Measurements from ENCODE around the gene CRIP1. TPM values are rescaled to one million over a fixed set of nuclear protein-coding genes. Genes with fewer than 3 reads are reported as not detected.

Gene CRIP1
- total RNA-seq, 2 donors from 2014 or later = 451 to 842 TPM

GRCh38 chr14:105531088-105531893 lies 44.6 kb downstream of the CRIP1 start:
- ATAC-seq (no peak), DNase-seq (no peak)
- H3K4me3 Mint-ChIP-seq = peak overlapping the region; percentile 56
- peaks cover 9% of the 10 kb centered on the region for H3K27me3 Mint-ChIP-seq
- H3K36me3 Mint-ChIP-seq (ENCODE audit: low read depth) = no peaks in the 10 kb centered on the region
- H3K27ac Mint-ChIP-seq = no peak overlapping the region
- H3K4me1 Mint-ChIP-seq = peaks cover 20% of the 10 kb centered on the region
- H3K9me3 ChIP-seq (ENCODE audit: control insufficient read depth, low read length, poor library complexity, severe bottlenecking) = no peaks in the 10 kb centered on the region

GRCh38 chr14:105531894-105532623 lies 45.4 kb downstream of the CRIP1 start:
- Mint-ChIP-seq H3K4me3 (peak overlapping the region; percentile 36), H3K27ac (no peak overlapping the region), H3K4me1 (peaks cover 21% of the 10 kb centered on the region), H3K27me3 (peaks cover 13% of the 10 kb centered on the region), H3K36me3 (ENCODE audit: low read depth) (no peaks in the 10 kb centered on the region)
- H3K9me3 ChIP-seq (ENCODE audit: control insufficient read depth, low read length, poor library complexity, severe bottlenecking) = no peaks in the 10 kb centered on the region
- no peak for DNase-seq
- ATAC-seq = no peak

- Mint-ChIP-seq H3K36me3 (ENCODE audit: low read depth) (no peaks in the 10 kb centered on the region), H3K4me3 (no peak overlapping the region), H3K27me3 (peaks cover 13% of the 10 kb centered on the region), H3K4me1 (peaks cover 18% of the 10 kb centered on the region), H3K27ac (no peak overlapping the region)
- no peak for DNase-seq
- no peaks in the 10 kb centered on the region for H3K9me3 ChIP-seq (ENCODE audit: control insufficient read depth, low read length, poor library complexity, severe bottlenecking)
- ATAC-seq = no peak
These were observed 46.1 kb downstream of the CRIP1 start for GRCh38 chr14:105532735-105533141.

GRCh38 chr14:105533391-105533790 lies 46.7 kb downstream of the CRIP1 start:
- Mint-ChIP-seq H3K4me1 (peaks cover 17% of the 10 kb centered on the region), H3K27me3 (peaks cover 13% of the 10 kb centered on the region), H3K27ac (no peak overlapping the region), H3K4me3 (no peak overlapping the region), H3K36me3 (ENCODE audit: low read depth) (no peaks in the 10 kb centered on the region)
- no peak for ATAC-seq
- no peak for DNase-seq
- no peaks in the 10 kb centered on the region for H3K9me3 ChIP-seq (ENCODE audit: control insufficient read depth, low read length, poor library complexity, severe bottlenecking)

- Mint-ChIP-seq H3K4me3 (no peak overlapping the region), H3K27ac (no peak overlapping the region), H3K36me3 (ENCODE audit: low read depth) (no peaks in the 10 kb centered on the region), H3K27me3 (peaks cover 13% of the 10 kb centered on the region), H3K4me1 (peaks cover 17% of the 10 kb centered on the region)
- DNase-seq = no peak
- no peaks in the 10 kb centered on the region for H3K9me3 ChIP-seq (ENCODE audit: control insufficient read depth, low read length, poor library complexity, severe bottlenecking)
- ATAC-seq = no peak
These were observed 47.3 kb downstream of the CRIP1 start for GRCh38 chr14:105533811-105534498.

- H3K9me3 ChIP-seq (ENCODE audit: control insufficient read depth, low read length, poor library complexity, severe bottlenecking) = no peaks in the 10 kb centered on the region
- peaks cover 14% of the 10 kb centered on the region for H3K4me1 Mint-ChIP-seq
- H3K4me3 Mint-ChIP-seq = no peak overlapping the region
- H3K27me3 Mint-ChIP-seq = peaks cover 13% of the 10 kb centered on the region
- no peak for ATAC-seq
- no peak overlapping the region for H3K27ac Mint-ChIP-seq
- DNase-seq = no peak
- H3K36me3 Mint-ChIP-seq (ENCODE audit: low read depth) = no peaks in the 10 kb centered on the region
These were observed 47.9 kb downstream of the CRIP1 start for GRCh38 chr14:105534586-105534985.

GRCh38 chr14:105536051-105536450 lies 49.4 kb downstream of the CRIP1 start:
- no peak for ATAC-seq
- no peaks in the 10 kb centered on the region for H3K9me3 ChIP-seq (ENCODE audit: control insufficient read depth, low read length, poor library complexity, severe bottlenecking)
- DNase-seq = no peak
- Mint-ChIP-seq H3K36me3 (ENCODE audit: low read depth) (peaks cover 1% of the 10 kb centered on the region), H3K4me1 (peaks cover 10% of the 10 kb centered on the region), H3K27ac (no peak overlapping the region), H3K4me3 (no peak overlapping the region), H3K27me3 (peaks cover 15% of the 10 kb centered on the region)

GRCh38 chr14:105536691-105537579 lies 50.2 kb downstream of the CRIP1 start:
- H3K27me3 Mint-ChIP-seq = peaks cover 24% of the 10 kb centered on the region
- H3K9me3 ChIP-seq (ENCODE audit: control insufficient read depth, low read length, poor library complexity, severe bottlenecking) = no peaks in the 10 kb centered on the region
- no peak for ATAC-seq
- peaks cover 8% of the 10 kb centered on the region for H3K4me1 Mint-ChIP-seq
- DNase-seq = no peak
- H3K36me3 Mint-ChIP-seq (ENCODE audit: low read depth) = peaks cover 4% of the 10 kb centered on the region
- H3K27ac Mint-ChIP-seq = no peak overlapping the region
- no peak overlapping the region for H3K4me3 Mint-ChIP-seq

- Mint-ChIP-seq H3K4me1 (peaks cover 4% of the 10 kb centered on the region), H3K27me3 (peaks cover 24% of the 10 kb centered on the region), H3K4me3 (peak overlapping the region; percentile 67), H3K36me3 (ENCODE audit: low read depth) (peaks cover 4% of the 10 kb centered on the region), H3K27ac (peak overlapping the region; percentile 27)
- DNase-seq (peak; percentile 62 to 77 (median 68)), ATAC-seq (peak; percentile 85)
- H3K9me3 ChIP-seq (ENCODE audit: control insufficient read depth, low read length, poor library complexity, severe bottlenecking) = no peaks in the 10 kb centered on the region
These were observed 51.1 kb downstream of the CRIP1 start for GRCh38 chr14:105537580-105538474.
